ENCODE measurements around the gene HELZ2. TPM values are rescaled to one million over a fixed set of nuclear protein-coding genes. Genes with fewer than 3 reads are reported as not detected.

The HELZ2 gene
- total RNA-seq, 1 donor from 2014 or later, result 3.7 TPM

GRCh38 chr20:63525971-63526370 lies 48.1 kb downstream of the HELZ2 start:
- DNase-seq (ENCODE audit: low spot score in 2 of 2) (no peak), FAIRE-seq (no peak)

GRCh38 chr20:63525185-63525584 lies 48.9 kb downstream of the HELZ2 start:
- FAIRE-seq (no peak), DNase-seq (ENCODE audit: low spot score in 2 of 2) (no peak)

Other genes with a start within 250 kb of the HELZ2 start
- gene CHRNA4, start 212.9 kb downstream of the HELZ2 start, total RNA-seq, result 6.9 TPM
- 159 TPM for gene KCNQ2, start 101.6 kb downstream of the HELZ2 start, total RNA-seq
- 179 TPM for gene EEF1A2, start 75.2 kb downstream of the HELZ2 start, total RNA-seq
- gene PPDPF, start 53.5 kb downstream of the HELZ2 start, total RNA-seq, result 17.1 TPM
- not detected for gene PTK6, start 36.9 kb downstream of the HELZ2 start, total RNA-seq
- gene SRMS, start 26.5 kb downstream of the HELZ2 start, total RNA-seq, result not detected
- 6.1 TPM for gene FNDC11, start 20.1 kb downstream of the HELZ2 start, total RNA-seq
- 6.1 TPM for gene GMEB2, start 52.9 kb upstream of the HELZ2 start, total RNA-seq
- gene STMN3, start 79.2 kb upstream of the HELZ2 start, total RNA-seq, result 104 TPM
- gene RTEL1, start 84.1 kb upstream of the HELZ2 start, total RNA-seq, result 8.2 TPM
- gene TNFRSF6B, start 122.4 kb upstream of the HELZ2 start, total RNA-seq, result not detected
- 18.3 TPM for gene ARFRP1, start 133.7 kb upstream of the HELZ2 start, total RNA-seq
- 6.5 TPM for gene ZGPAT, start 133.8 kb upstream of the HELZ2 start, total RNA-seq
- 4.9 TPM for gene LIME1, start 162.4 kb upstream of the HELZ2 start, total RNA-seq
- 1.2 TPM for gene SLC2A4RG, start 165.5 kb upstream of the HELZ2 start, total RNA-seq

Measured in frontal cortex (tissue), 4 donors.